GM12878 (cell line): ENCODE data around the gene LMLN. TPM values are rescaled to one million over a fixed set of nuclear protein-coding genes. Genes with fewer than 3 reads are reported as not detected.

Experiments
- ATAC-seq: fragments of 200-7000 bp; cut with Tn5 transposase; 3 replicates; pipeline ENCODE4 v1.9.1; 2020; ENCODE audit warnings: mild to moderate bottlenecking, moderate library complexity
- BruUV-seq: library from RNA; stranded (reverse); fragments of 400-500 nt; replicated peaks from 2 replicates; lab custom pipeline; 2021; lab: Mats Ljungman, UMichigan
- CTCF ChIA-PET: fragments of 300-600 bp; sonication (Branson Sonifier 250); formaldehyde crosslinking; extraction: SDS; loops from one replicate; lab custom pipeline; 2021; ENCODE audit warnings: inconsistent platforms; lab: Yijun Ruan, JAX
- POLR2A ChIA-PET: fragments of 350-600 bp; formaldehyde crosslinking; extraction: SDS; loops from one replicate; lab custom pipeline; 2021; ENCODE audit warnings: inconsistent platforms; lab: Charles Lee
- RAD21 ChIA-PET: fragments of 300-600 bp; sonication (Branson Sonifier 250); formaldehyde crosslinking; loops from one replicate; lab custom pipeline; 2023; ENCODE audit warnings: antibody characterized with exemption; ENCODE audit not compliant: unreplicated experiment; lab: Charles Lee
- SMC1A ChIA-PET: fragments of 300-600 bp; sonication (Branson Sonifier 250); formaldehyde crosslinking; loops from one replicate; lab custom pipeline; 2023; ENCODE audit not compliant: unreplicated experiment, uncharacterized antibody; lab: Charles Lee
- DNase-seq: peaks from one replicate; pipeline ENCODE4 v3.0.0-alpha.2; 2011; ENCODE audit warnings: low read depth, low spot score
- FAIRE-seq: peaks from 3 replicates; lab custom pipeline; 2011; peaks lifted over from hg19 to GRCh38; lab: Jason Lieb, UNC
- H2AFZ ChIP-seq: 2 replicates; pipeline ENCODE4 v1.6.0; 2011; ENCODE audit warnings: low read depth, low read length, control low read depth; ENCODE audit not compliant: control insufficient read depth
- H3K27ac ChIP-seq: 2 replicates; pipeline ENCODE4 v1.5.1; 2011; ENCODE audit warnings: control low read depth; ENCODE audit not compliant: control insufficient read depth, insufficient read depth
- H3K27me3 ChIP-seq, 2 experiments: replicated peaks in 1 of 2; 2 replicates each; pipeline versions ENCODE4 v1.6.0 to v1.6.1; 2011; ENCODE audit warnings: low read length in 1 of 2; ENCODE audit not compliant: control insufficient read depth in 2 of 2, insufficient read depth in 2 of 2
- H3K36me3 ChIP-seq, 2 experiments: 2 replicates each; pipeline ENCODE4 v1.5.1; 2011; ENCODE audit warnings: low read length in 1 of 2; ENCODE audit not compliant: control insufficient read depth in 2 of 2, insufficient read depth in 2 of 2
- H3K4me1 ChIP-seq: 2 replicates; pipeline ENCODE4 v1.6.1; 2011; ENCODE audit warnings: mild to moderate bottlenecking, low read length, moderate library complexity, mixed read lengths; ENCODE audit not compliant: control insufficient read depth, insufficient read depth
- H3K4me2 ChIP-seq: 2 replicates; pipeline ENCODE4 v1.6.0; 2011; ENCODE audit warnings: control low read depth; ENCODE audit not compliant: control insufficient read depth, insufficient read depth
- H3K4me3 ChIP-seq: fragments of 200-600 bp; sonication (generic); 2 replicates; pipeline ENCODE4 v1.5.1; 2016
- H3K79me2 ChIP-seq: 2 replicates; pipeline ENCODE4 v1.6.0; 2011; ENCODE audit warnings: low read length; ENCODE audit not compliant: control insufficient read depth, insufficient read depth
- H3K9ac ChIP-seq: 2 replicates; pipeline ENCODE4 v1.8.0; 2011; ENCODE audit warnings: low read length, control low read depth, mixed read lengths; ENCODE audit not compliant: control insufficient read depth, insufficient read depth
- H3K9me3 ChIP-seq: replicated peaks from 3 replicates; pipeline ENCODE4 v1.5.1; 2011; ENCODE audit warnings: mild to moderate bottlenecking, low read length; ENCODE audit not compliant: control insufficient read depth, insufficient read depth
- H4K20me1 ChIP-seq: 2 replicates; pipeline ENCODE4 v1.6.0; 2011; ENCODE audit not compliant: control insufficient read depth, insufficient read depth
- ASH2L ChIP-seq: fragments of 300-600, 200-600 bp; sonication (generic); IDR thresholded peaks from 2 replicates; pipeline ENCODE4 v1.6.1; 2017; ENCODE audit warnings: low read depth, mild to moderate bottlenecking, borderline replicate concordance
- BHLHE40 ChIP-seq, 2 experiments: fragments of 450-650 bp in 1 of 2; IDR thresholded peaks; 2 replicates each; pipeline ENCODE4 v1.6.1; 2011 to 2017; ENCODE audit warnings: low read depth in 2 of 2, borderline replicate concordance in 1 of 2, improper control_type of control experiment in 1 of 2, low read length in 1 of 2, mild to moderate bottlenecking in 1 of 2
- CBFB ChIP-seq: IDR thresholded peaks from 2 replicates; pipeline ENCODE4 v1.6.1; 2016; ENCODE audit warnings: antibody characterized with exemption, low read depth
- CBX3 ChIP-seq: fragments of 200-600 bp; sonication (generic); IDR thresholded peaks from 2 replicates; pipeline ENCODE4 v1.6.1; 2016; ENCODE audit warnings: low read depth, borderline replicate concordance
- CEBPZ ChIP-seq: fragments of 150-350 bp; IDR thresholded peaks from 2 replicates; pipeline ENCODE4 v1.6.1; 2016; ENCODE audit warnings: low read depth, low read length
- ELK1 ChIP-seq: IDR thresholded peaks from 2 replicates; pipeline ENCODE4 v1.6.1; 2012; ENCODE audit warnings: low read depth, low read length, improper control_type of control experiment
- ESRRA ChIP-seq: IDR thresholded peaks from 2 replicates; pipeline ENCODE4 v1.6.1; 2012; ENCODE audit warnings: mild to moderate bottlenecking, low read length, improper control_type of control experiment
- IRF5 ChIP-seq: fragments of 450-650 bp; IDR thresholded peaks from 2 replicates; pipeline ENCODE4 v1.6.1; 2017; ENCODE audit warnings: borderline replicate concordance
- NFIC ChIP-seq: IDR thresholded peaks from 2 replicates; pipeline ENCODE4 v1.6.1; 2012; ENCODE audit warnings: low read depth, mild to moderate bottlenecking, inconsistent platforms, low read length, moderate library complexity
- PRDM15 ChIP-seq: fragments of 450-650 bp; formaldehyde crosslinking; IDR thresholded peaks from 2 replicates; pipeline ENCODE4 v1.4.0; 2020; ENCODE audit warnings: mild to moderate bottlenecking, moderate library complexity
- SREBF2 ChIP-seq: IDR thresholded peaks from 2 replicates; pipeline ENCODE4 v1.6.1; 2012; ENCODE audit warnings: mild to moderate bottlenecking, low read length
- TCF7 ChIP-seq: IDR thresholded peaks from 2 replicates; pipeline ENCODE4 v1.6.1; 2014; ENCODE audit warnings: antibody characterized with exemption, borderline replicate concordance
- USF2 ChIP-seq: IDR thresholded peaks from 2 replicates; pipeline ENCODE4 v1.6.1; 2011; ENCODE audit warnings: low read depth, low read length, improper control_type of control experiment, borderline replicate concordance
- ZNF384 ChIP-seq: IDR thresholded peaks from 2 replicates; pipeline ENCODE4 v1.6.1; 2012; ENCODE audit warnings: low read depth, mild to moderate bottlenecking, low read length, improper control_type of control experiment, borderline replicate concordance
- ZNF622 ChIP-seq: fragments of 450-650 bp; IDR thresholded peaks from 2 replicates; pipeline ENCODE4 v1.6.1; 2017; ENCODE audit warnings: mild to moderate bottlenecking, inconsistent platforms
- WGBS: methylation state at CpG from one replicate; pipeline ENCODE4 v1.1.6; 2016; ENCODE audit warnings: low lambda C conversion rate; ENCODE audit not compliant: insufficient replicate concordance, insufficient coverage; ENCODE audit errors: missing lambda C conversion rate; 5-methylcytosine and 5-hydroxymethylcytosine counted together
- in situ Hi-C: fragments of 300-500 bp; cut with MboI; formaldehyde crosslinking; loops from 9 replicates; pipeline ENCODE4 v1.14.3; 2018; ENCODE audit warnings: mixed read lengths
- intact Hi-C: fragments of 100-400 bp; cut with micrococcal nuclease; formaldehyde crosslinking; loops from one replicate; pipeline ENCODE4 v1.14.2; 2022; ENCODE audit not compliant: unreplicated experiment
- polyA plus RNA-seq, 11 experiments: library from polyadenylated mRNA; depleted of rRNA in 4 of 11; unstranded in 6 of 11; stranded (reverse) in 5 of 11; fragments of >200 nt; fragmentation: Nextera tagmentation in 4 of 11; fragmentation: Illumina TruSeq in 1 of 11; extraction: Ambion mirVana in 4 of 11; extraction: Trizol in 1 of 11; gene quantifications; 1 replicate in 1 of 11; 2 replicates in 10 of 11; pipeline versions ENCODE4 v1.2.1 to v1.2.3, GENCODE V29; 2011 to 2016; ENCODE audit warnings: inconsistent platforms in 2 of 11, missing spikeins in 2 of 11, low read depth in 1 of 11
- total RNA-seq, 4 experiments: library from RNA; depleted of rRNA in 3 of 4; stranded (reverse); fragments of >200 nt in 3 of 4; fragmentation: Illumina TruSeq in 1 of 4; extraction: Trizol in 1 of 4; gene quantifications; 2 replicates each; pipeline versions ENCODE4 v1.2.1 to v1.2.3, GENCODE V29; 2013 to 2021

The LMLN gene
- total and polyA plus RNA-seq, 10 of the 15 experiments (the other 5 are each of a cell fraction or from before 2014, with no cell fraction given), result 0.02 to 1.7 (median 0.81) TPM

- Histone ChIP-seq H3K27ac (no peak overlapping the region), H3K9ac (no peak overlapping the region), H2AFZ (no peak overlapping the region), H3K36me3 (no peaks in the 10 kb centered on the region), H3K79me2 (no peaks in the 10 kb centered on the region), H3K4me2 (no peak overlapping the region), H3K27me3 (no peaks in the 10 kb centered on the region; a peak in 1 of 4 replicates), H4K20me1 (no peaks in the 10 kb centered on the region), H3K4me1 (no peaks in the 10 kb centered on the region), H3K9me3 (no peaks in the 10 kb centered on the region), H3K4me3 (no peak overlapping the region)
- ChIA-PET SMC1A (no interaction called here), RAD21 (no interaction called here), CTCF (no interaction called here), POLR2A (no interaction called here)
- no TSS peak for BruUV-seq
- DNase-seq (no peak), FAIRE-seq (no peak), ATAC-seq (no peak)
- intact Hi-C loops, result no loop called here
- 41% methylated on average over 4 of the region's 4 CpGs for WGBS
- in situ Hi-C loops, result no loop called here
- TF ChIP-seq ZNF622, result no peak
- no peak for TF ChIP-seq IRF5
- no peak for TF ChIP-seq CBX3
- TF ChIP-seq PRDM15 (CRISPR knock-in tag), result no peak
- no peak for TF ChIP-seq CBFB
- TF ChIP-seq ELK1, result no peak
- no peak for TF ChIP-seq SREBF2
- no peak for TF ChIP-seq ASH2L
- no peak for TF ChIP-seq ESRRA
- TF ChIP-seq TCF7, result no peak
- TF ChIP-seq BHLHE40 (IDR thresholded peaks at IDR 0.05; ENCODE audit: borderline replicate concordance in 1 of 2, low read depth in 2 of 2, low read length in 1 of 2), result no peak
- no peak for TF ChIP-seq CEBPZ
- no peak for TF ChIP-seq USF2
- TF ChIP-seq NFIC, result no peak
- no peak for TF ChIP-seq ZNF384
Measured at GRCh38 chr3:198018416-198018815, 58.4 kb downstream of the LMLN start.
